A549 (cell line): ENCODE data around the gene ADGRF4. TPM values are rescaled to one million over a fixed set of nuclear protein-coding genes. Genes with fewer than 3 reads are reported as not detected.

ENCODE experiments used
- ATAC-seq, 2 experiments: fragments of 200-7000 bp in 1 of 2; fragments of >200 bp in 1 of 2; cut with Nextera tagmentation in 1 of 2; cut with Tn5 transposase in 1 of 2; 3 replicates each; pipeline versions ENCODE4 v1.8.0 to v1.9.1; 2018 to 2020; ENCODE audit warnings: mild to moderate bottlenecking in 1 of 2, moderate library complexity in 1 of 2
- CTCF ChIA-PET: fragments of 300-600 bp; sonication (Branson Sonifier 250); formaldehyde crosslinking; extraction: SDS; loops from one replicate; lab custom pipeline; 2021; ENCODE audit warnings: antibody characterized with exemption, inconsistent platforms; lab: Yijun Ruan, JAX
- POLR2A ChIA-PET: fragments of 350-600 bp; formaldehyde crosslinking; extraction: SDS; loops from one replicate; lab custom pipeline; 2021; ENCODE audit warnings: antibody characterized with exemption, inconsistent platforms; lab: Yijun Ruan, JAX
- DNase-seq, 2 experiments: peaks; one replicate each; pipeline versions ENCODE4 v3.0.0 to v3.0.0-alpha.2; 2011 to 2016; ENCODE audit warnings: low read depth in 1 of 2, low spot score in 1 of 2
- FAIRE-seq: peaks from 2 replicates; lab custom pipeline; 2011; peaks lifted over from hg19 to GRCh38; lab: Jason Lieb, UNC
- H3K27ac ChIP-seq, 2 experiments: fragments of >200 bp; sonication (Bioruptor Twin); formaldehyde crosslinking; 3 replicates each; pipeline ENCODE4 v1.5.1; 2016 to 2017
- H3K4me1 ChIP-seq: fragments of >200 bp; sonication (Bioruptor Twin); formaldehyde crosslinking; 3 replicates; pipeline ENCODE4 v1.6.1; 2016
- H3K4me2 ChIP-seq: fragments of >200 bp; sonication (Bioruptor Twin); formaldehyde crosslinking; 3 replicates; pipeline ENCODE4 v1.6.1; 2016
- H3K4me3 ChIP-seq: fragments of >200 bp; sonication (Bioruptor Twin); formaldehyde crosslinking; 3 replicates; pipeline ENCODE4 v1.5.1; 2016
- H3K9me3 ChIP-seq: fragments of >200 bp; sonication (Bioruptor Twin); formaldehyde crosslinking; 3 replicates; pipeline ENCODE4 v1.6.1; 2016
- CEBPB ChIP-seq, 2 experiments: fragments of >200 bp in 1 of 2; sonication (Bioruptor Twin) in 1 of 2; formaldehyde crosslinking in 1 of 2; IDR thresholded peaks; 2 replicates each; pipeline ENCODE4 v1.6.1; 2012 to 2016
- EHMT2 ChIP-seq: fragments of 200-600 bp; sonication (generic); IDR thresholded peaks from 2 replicates; pipeline ENCODE4 v1.6.1; 2016; ENCODE audit warnings: antibody characterized with exemption, low read depth, mild to moderate bottlenecking, moderate library complexity
- HDAC2 ChIP-seq: fragments of 200-600 bp; sonication (generic); IDR thresholded peaks from 2 replicates; pipeline ENCODE4 v1.6.1; 2016
- HOXB13 ChIP-seq: fragments of 250-450 bp; sonication (Bioruptor Pico); IDR thresholded peaks from 2 replicates; pipeline ENCODE4 v1.5.0; 2020; ENCODE audit warnings: low read depth, mild to moderate bottlenecking, moderate library complexity
- JUN ChIP-seq, 2 experiments: fragments of >200 bp; sonication (Bioruptor Twin); formaldehyde crosslinking; IDR thresholded peaks; 2 replicates in 1 of 2; 3 replicates in 1 of 2; pipeline ENCODE4 v1.6.1; 2016 to 2017
- JUNB ChIP-seq: fragments of >200 bp; sonication (Bioruptor Twin); formaldehyde crosslinking; IDR thresholded peaks from 2 replicates; pipeline ENCODE4 v1.6.1; 2016
- MAZ ChIP-seq: fragments of 150-350 bp; IDR thresholded peaks from 2 replicates; pipeline ENCODE4 v1.6.1; 2014; ENCODE audit warnings: antibody characterized with exemption, low read depth, low read length, borderline replicate concordance
- NFE2L2 ChIP-seq: fragments of 150-350 bp; conservative IDR thresholded peaks from 2 replicates; pipeline ENCODE4 v1.6.1; 2014; ENCODE audit warnings: low read length
- RCOR1 ChIP-seq: fragments of 150-350 bp; IDR thresholded peaks from 2 replicates; pipeline ENCODE4 v1.6.1; 2014; ENCODE audit warnings: antibody characterized with exemption, low read length, low read depth
- ZFP36 ChIP-seq: fragments of 450-650 bp; IDR thresholded peaks from 2 replicates; pipeline ENCODE4 v1.6.1; 2014; ENCODE audit warnings: borderline replicate concordance; ENCODE audit not compliant: partially characterized antibody
- WGBS: methylation state at CpG from one replicate; pipeline ENCODE4 v1.1.6; 2017; ENCODE audit errors: missing lambda C conversion rate; 5-methylcytosine and 5-hydroxymethylcytosine counted together
- polyA plus RNA-seq, 4 experiments: library from polyadenylated mRNA; depleted of rRNA in 3 of 4; stranded (reverse); fragments of >200 nt; fragmentation: RNase III in 1 of 4; extraction: RNeasy Plus Mini Kit Qiagen cat#74134 plus additional on column Dnase treatment in 1 of 4; gene quantifications; 2 replicates in 3 of 4; 3 replicates in 1 of 4; pipeline ENCODE4 v1.2.3, GENCODE V29; 2011 to 2017
- TF ChIP-seq, protein P1 (sequence below): fragments of 250-450 bp; sonication (Bioruptor Pico); IDR thresholded peaks from 2 replicates; pipeline ENCODE4 v1.5.0; 2020; ENCODE audit warnings: low read depth, mild to moderate bottlenecking, moderate library complexity
- TF ChIP-seq, protein P2 (sequence below): fragments of 250-450 bp; sonication (Bioruptor Pico); IDR thresholded peaks from 2 replicates; pipeline ENCODE4 v1.5.0; 2021; ENCODE audit warnings: mild to moderate bottlenecking, moderate library complexity, borderline replicate concordance
- TF ChIP-seq, protein P3 (sequence below): fragments of 450-650 bp; IDR thresholded peaks from 2 replicates; pipeline ENCODE4 v1.6.1; 2014; ENCODE audit warnings: antibody characterized with exemption
- TF ChIP-seq, protein P4 (sequence below): IDR thresholded peaks from 2 replicates; pipeline ENCODE4 v1.6.1; 2012
- TF ChIP-seq, protein P5 (sequence below): IDR thresholded peaks from 2 replicates; pipeline ENCODE4 v1.6.1; 2012; ENCODE audit warnings: low read depth, borderline replicate concordance

The ADGRF4 gene
- polyA plus RNA-seq, 2 of the 4 experiments (the other 2 are of a cell fraction), result 5.8 to 9.2 TPM

DNA sequence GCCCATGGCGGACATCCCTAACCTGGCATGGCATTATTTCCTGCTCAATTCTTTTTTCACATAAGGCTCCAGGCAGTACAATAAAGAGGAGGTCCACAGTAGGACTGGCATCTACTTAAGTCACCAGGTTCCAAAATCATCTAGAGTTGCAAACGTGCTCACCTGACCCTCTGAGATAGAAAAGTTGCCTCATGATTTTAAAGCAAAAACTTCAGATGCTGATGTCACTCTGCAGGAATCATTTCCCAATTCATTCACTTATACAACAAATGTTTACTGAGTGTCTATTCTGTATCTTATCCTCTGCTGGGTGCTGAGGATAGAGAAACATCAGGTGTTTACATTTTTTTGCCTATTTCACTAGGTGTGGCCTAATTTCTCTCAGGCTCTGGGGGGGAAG is 2.2 kb downstream of the ADGRF4 start:
- DNase-seq (no peak), ATAC-seq (no peak), FAIRE-seq (no peak)
- WGBS, result 75% methylated on average over 2 of the region's 2 CpGs
- no peaks in the 10 kb centered on the region for H3K9me3 ChIP-seq
- ChIA-PET CTCF (interaction anchor here (0.6 to 1.4 kb wide), 3 partner anchors 15 to 69 kb away, joined by 3 to 4 read pairs (median 4); no protein-coding TSS in a partner anchor), POLR2A (interaction anchor here (0.6 kb wide), 1 partner anchor 35 kb away, joined by 3 read pairs; no protein-coding TSS in a partner anchor)
- peak overlapping the region; percentile 84 to 87 for H3K27ac ChIP-seq
- H3K4me2 ChIP-seq, result peak overlapping the region; percentile 73
- TF ChIP-seq EHMT2 (no peak), RCOR1 (no peak), JUNB (0 out of 2 replicates have a peak, but pooled peaks have one; percentile 5)
- TF ChIP-seq, protein P1, sequence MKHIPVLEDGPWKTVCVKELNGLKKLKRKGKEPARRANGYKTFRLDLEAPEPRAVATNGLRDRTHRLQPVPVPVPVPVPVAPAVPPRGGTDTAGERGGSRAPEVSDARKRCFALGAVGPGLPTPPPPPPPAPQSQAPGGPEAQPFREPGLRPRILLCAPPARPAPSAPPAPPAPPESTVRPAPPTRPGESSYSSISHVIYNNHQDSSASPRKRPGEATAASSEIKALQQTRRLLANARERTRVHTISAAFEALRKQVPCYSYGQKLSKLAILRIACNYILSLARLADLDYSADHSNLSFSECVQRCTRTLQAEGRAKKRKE (CRISPR knock-in tag), result no peak
- no peak overlapping the region; the same call in 1 of the 3 replicates for H3K4me3 ChIP-seq
- H3K4me1 ChIP-seq, result peaks cover 47% of the 10 kb centered on the region

DNA sequence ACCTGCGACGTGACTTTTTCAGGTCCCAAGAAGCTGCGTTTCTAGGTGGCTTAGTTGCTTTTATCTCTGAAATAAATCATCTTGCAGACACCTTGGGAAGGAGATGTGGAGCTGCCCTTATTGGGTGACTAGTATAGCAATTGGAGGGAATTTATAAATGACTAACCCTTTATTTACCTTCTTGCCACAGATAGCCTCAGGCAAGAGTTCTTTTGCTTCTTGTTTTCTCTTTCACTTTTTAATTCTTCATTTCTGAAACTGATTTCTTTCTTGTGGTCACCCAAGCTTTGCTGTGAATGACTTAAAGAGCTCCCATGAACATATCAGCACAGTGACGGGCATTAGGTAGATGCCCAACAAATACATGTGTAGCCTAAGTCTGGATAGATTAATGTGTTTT is 3.0 kb downstream of the ADGRF4 start:
- ChIA-PET POLR2A (no interaction called here), CTCF (interaction anchor here (1.1 to 1.4 kb wide), 3 partner anchors 14 to 70 kb away, joined by 4 to 6 read pairs (median 5); no protein-coding TSS in a partner anchor)
- TF ChIP-seq CEBPB (IDR thresholded peaks at IDR 0.05), result no peak
- TF ChIP-seq, protein P2, sequence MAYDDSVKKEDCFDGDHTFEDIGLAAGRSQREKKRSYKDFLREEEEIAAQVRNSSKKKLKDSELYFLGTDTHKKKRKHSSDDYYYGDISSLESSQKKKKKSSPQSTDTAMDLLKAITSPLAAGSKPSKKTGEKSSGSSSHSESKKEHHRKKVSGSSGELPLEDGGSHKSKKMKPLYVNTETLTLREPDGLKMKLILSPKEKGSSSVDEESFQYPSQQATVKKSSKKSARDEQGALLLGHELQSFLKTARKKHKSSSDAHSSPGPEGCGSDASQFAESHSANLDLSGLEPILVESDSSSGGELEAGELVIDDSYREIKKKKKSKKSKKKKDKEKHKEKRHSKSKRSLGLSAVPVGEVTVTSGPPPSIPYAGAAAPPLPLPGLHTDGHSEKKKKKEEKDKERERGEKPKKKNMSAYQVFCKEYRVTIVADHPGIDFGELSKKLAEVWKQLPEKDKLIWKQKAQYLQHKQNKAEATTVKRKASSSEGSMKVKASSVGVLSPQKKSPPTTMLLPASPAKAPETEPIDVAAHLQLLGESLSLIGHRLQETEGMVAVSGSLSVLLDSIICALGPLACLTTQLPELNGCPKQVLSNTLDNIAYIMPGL, result no peak
- TF ChIP-seq ZFP36, result no peak
- TF ChIP-seq JUNB, result peak; percentile 20; the same call in 1 of the 2 replicates
- peak overlapping the region; percentile 84 to 87 for H3K27ac ChIP-seq
- DNase-seq (peak in 1 of 2 experiments; percentile 17), FAIRE-seq (no peak), ATAC-seq (no peak)
- peak overlapping the region; percentile 73 for H3K4me2 ChIP-seq
- WGBS, result 33% methylated on average over 4 of the region's 4 CpGs
- no peak overlapping the region; the same call in 1 of the 3 replicates for H3K4me3 ChIP-seq
- no peaks in the 10 kb centered on the region for H3K9me3 ChIP-seq
- H3K4me1 ChIP-seq, result peaks cover 47% of the 10 kb centered on the region

DNA sequence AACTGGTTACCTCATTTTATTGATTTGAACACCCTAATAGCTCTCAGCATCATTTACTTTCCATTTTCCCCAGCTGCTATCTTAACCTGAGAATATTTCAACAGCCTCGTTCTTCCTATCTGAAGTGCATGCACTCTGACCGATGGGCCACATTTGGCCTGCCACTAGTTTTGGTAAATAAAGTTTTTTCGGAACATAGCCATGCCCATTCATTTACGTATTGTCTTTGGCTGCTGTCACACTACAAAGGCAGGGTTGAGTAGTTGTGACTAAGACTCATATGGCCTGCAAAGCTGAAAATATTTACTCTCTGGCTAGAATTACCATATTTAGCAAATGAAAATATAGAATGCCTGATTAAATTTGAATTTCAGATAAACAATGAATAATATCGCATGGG is 10.8 kb downstream of the ADGRF4 start:
- ATAC-seq, result no peak
- no peak overlapping the region for H3K27ac ChIP-seq

More for the DNA sequence above, 10.8 kb downstream of the ADGRF4 start:
- TF ChIP-seq, protein P2, result no peak
- TF ChIP-seq HOXB13 (CRISPR knock-in tag), result no peak
- no peak for TF ChIP-seq CEBPB (IDR thresholded peaks at IDR 0.05)
- no peak for TF ChIP-seq JUN (IDR thresholded peaks at IDR 0.05)
- no peak for TF ChIP-seq HDAC2
- TF ChIP-seq, protein P3, sequence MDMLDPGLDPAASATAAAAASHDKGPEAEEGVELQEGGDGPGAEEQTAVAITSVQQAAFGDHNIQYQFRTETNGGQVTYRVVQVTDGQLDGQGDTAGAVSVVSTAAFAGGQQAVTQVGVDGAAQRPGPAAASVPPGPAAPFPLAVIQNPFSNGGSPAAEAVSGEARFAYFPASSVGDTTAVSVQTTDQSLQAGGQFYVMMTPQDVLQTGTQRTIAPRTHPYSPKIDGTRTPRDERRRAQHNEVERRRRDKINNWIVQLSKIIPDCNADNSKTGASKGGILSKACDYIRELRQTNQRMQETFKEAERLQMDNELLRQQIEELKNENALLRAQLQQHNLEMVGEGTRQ, result no peak
- TF ChIP-seq MAZ, result no peak
- TF ChIP-seq, protein P4, sequence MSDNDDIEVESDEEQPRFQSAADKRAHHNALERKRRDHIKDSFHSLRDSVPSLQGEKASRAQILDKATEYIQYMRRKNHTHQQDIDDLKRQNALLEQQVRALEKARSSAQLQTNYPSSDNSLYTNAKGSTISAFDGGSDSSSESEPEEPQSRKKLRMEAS, result no peak
- TF ChIP-seq NFE2L2, result no peak
- no peak for TF ChIP-seq JUNB
- TF ChIP-seq, protein P5, sequence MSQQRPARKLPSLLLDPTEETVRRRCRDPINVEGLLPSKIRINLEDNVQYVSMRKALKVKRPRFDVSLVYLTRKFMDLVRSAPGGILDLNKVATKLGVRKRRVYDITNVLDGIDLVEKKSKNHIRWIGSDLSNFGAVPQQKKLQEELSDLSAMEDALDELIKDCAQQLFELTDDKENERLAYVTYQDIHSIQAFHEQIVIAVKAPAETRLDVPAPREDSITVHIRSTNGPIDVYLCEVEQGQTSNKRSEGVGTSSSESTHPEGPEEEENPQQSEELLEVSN, result no peak
- no peak for FAIRE-seq
- H3K4me3 ChIP-seq, result no peak overlapping the region
- WGBS, result 86% methylated on average over 5 of the region's 5 CpGs
- no peak for DNase-seq
- CTCF ChIA-PET, result no interaction called here
- POLR2A ChIA-PET, result no interaction called here
- H3K4me1 ChIP-seq, result no peaks in the 10 kb centered on the region
- H3K9me3 ChIP-seq, result no peaks in the 10 kb centered on the region
- no peak overlapping the region for H3K4me2 ChIP-seq
